HG02642 (cell line): Measurements from ENCODE around the gene RIBC2.
"Not testable (repeated sequence)": the region's sequence is repeated elsewhere in the genome, so short reads cannot be mapped to it uniquely, and the experiment has no call there.

ENCODE experiments used
- ATAC-seq: cut with Tn5 transposase; IDR thresholded peaks from one replicate; pipeline ENCODE4 v1.9.1; 2021; ENCODE audit warnings: mild to moderate bottlenecking; ENCODE audit not compliant: unreplicated experiment, poor library complexity

The RIBC2 gene

DNA sequence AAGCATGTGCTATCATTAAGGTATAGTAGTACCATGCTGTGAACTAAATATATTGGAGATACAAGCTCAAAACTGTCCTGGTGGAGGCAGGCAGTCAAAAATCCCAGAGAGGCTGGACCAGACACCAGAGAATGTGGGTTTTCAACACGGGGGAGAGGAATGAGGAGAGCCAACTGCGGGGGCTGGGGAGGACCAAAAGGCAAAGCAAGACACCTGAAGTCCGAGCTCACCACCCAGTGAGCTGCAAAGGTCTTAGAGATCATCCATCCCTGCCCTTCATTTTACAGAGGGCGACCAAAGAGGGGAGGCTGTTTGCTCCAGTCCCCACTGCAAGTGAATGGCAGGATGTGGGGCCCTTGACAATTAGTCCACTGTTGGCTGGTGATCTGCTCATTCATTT, 10.0 kb downstream of the RIBC2 start:
- no peak for ATAC-seq

DNA sequence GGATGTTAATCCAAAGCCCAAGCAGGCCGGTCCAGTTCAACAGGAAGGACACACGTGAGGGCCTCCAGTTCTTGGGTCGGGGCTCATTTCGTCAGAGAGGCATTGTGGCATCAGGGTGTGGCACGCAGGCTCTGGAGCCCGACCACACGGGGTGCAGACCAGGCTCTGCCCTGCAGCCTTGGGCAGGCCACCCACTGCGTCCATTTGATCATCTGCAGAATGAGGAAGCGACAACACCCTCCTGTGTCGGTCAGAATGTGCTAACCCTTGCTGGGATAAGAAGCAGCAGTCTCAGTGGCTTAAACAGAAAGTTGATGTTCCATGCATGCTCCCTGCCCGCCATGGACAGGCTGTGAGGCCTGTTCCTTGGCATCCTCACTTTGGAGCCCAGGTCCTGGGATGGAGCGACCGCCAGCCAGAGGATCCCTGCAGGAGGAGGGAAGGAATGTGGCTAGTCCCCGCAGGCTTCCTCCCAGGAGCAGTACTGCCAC, 10.8 kb downstream of the RIBC2 start:
- ATAC-seq: no peak

DNA sequence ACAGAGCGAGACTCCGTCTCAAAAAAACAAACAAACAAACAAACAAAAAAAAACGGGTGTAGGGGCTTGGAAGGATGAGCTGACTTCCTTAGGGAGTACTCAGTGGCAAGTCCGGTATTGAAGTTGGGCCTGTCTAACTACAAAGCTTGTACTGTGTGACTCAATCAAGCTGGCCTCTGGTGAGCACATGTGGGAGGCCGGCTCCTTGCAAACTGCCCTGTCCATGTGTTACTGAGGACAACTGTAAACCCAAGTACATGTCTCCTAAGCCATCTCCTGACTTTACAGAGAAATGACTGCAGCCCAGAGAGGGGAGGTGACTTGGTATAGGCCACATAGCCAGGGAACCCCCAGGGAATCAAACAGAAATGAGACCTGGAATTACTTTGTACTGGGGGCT, 11.6 kb downstream of the RIBC2 start:
- no peak for ATAC-seq

DNA sequence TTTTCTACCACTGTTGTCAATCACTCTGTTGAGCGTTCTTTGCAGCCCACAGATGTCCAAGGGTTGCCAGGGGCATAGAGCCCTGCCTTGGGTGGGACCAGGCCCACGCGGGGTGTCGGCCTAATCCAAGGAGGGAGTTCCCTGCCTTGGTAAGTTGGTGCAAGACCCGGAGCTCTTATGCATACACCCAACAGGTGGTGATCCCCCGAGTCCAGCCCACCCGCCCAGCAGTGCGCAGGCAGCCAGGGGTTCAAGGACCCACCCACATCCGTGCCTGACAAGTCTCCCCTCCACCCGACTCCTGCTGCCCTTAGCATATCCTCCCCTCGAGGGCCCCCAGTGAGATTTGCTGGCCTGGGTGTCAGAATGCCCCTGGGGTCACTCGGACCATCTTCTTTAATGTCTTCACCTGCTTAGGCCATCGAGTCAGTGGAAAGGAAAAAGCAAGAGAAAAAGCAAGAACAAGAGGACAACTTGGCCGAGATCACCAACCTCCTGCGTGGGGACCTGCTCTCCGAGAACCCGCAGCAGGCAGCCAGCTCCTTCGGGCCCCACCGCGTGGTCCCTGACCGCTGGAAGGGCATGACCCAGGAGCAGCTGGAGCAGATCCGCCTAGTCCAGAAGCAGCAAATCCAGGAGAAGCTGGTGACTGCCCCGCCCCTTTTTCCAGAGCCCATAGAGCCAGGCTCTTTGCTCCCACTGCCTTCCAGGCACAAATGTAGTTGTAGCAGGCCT, 12.2 kb downstream of the RIBC2 start:
- no peak for ATAC-seq

DNA sequence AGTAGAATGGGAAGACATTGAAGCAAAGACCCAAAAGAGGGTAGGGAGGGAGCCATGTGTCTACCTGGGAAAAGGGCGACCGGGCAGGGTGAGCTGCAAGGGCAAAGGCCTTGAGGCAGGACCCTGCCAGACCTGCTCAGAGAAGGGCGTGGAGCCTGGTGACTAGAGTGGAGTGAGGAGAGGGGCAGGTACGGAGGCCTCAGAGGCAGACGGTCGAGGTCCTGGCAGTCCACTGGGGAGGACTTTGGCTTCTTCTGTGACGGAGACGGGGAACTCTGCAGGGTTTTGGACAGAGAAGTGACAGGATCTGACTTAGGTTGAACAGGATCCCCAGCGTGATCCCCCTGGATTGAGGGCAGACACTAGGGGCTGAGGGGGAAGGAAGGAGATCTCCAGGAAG, 12.9 kb downstream of the RIBC2 start:
- ATAC-seq: no peak

DNA sequence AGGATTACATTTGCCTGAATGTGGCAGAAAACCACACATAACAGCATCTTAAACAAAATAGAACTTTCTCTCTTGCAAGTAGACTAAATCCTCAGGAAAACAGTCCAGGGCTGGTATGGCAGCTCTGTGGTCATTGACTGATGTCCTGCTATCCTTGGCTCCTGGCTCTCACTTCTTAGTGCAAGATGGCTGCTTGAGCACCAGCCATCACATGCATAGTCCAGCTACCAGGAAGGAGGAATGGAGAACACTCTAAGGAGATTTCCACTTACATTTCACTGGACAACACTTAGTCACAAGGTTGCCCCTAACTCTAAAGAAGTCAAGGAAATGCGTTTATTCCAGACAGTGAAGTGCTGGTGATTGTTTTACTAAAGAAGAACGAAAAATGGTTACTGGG, 13.6 kb downstream of the RIBC2 start:
- ATAC-seq: no peak

DNA sequence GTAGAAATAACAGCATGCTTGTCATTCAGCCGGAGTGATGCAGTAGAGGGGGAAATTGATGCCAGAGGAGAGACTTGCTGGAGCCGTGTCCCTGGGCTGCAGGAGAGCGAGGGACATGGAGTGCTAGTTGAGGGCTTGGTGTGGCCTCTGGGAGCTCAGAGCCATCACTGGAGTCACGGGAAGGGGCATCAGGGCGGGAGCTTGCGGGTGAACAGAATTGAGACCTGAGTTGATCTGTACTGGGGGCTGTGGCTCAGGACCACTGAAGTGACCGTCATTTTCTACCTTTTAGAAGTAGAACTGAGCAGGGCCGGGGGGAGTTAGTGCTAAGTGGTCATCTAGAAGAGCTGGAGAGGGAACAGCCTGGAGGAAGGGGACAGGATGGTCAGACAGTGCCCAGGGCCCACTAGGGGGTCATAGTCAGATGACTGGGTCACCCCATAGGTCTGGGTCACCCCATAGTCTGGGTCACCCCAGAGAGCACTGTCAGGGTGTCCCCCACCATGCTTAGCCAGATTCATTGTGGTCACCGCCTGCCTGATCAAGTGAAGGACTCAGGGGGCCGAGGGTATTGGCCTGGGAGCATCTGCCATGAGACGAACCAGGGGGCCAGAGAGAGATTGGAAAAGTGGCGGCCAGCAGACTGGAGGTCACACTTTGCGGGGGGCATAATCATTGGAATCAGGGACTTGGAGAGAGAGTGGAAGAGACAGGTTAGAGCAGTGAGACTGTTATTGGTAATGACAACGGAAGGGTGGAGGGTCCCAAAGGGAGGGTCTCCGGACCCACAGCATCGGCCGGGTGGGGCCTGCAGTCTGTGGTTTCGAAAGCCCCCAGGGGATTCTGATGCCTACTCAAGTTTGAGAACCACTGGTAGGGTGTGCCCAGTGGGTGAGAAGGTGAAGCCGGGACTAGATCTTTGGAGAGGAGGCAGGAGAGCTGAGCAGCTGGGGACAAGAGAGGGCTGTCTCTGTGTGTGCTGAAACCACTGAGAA, 15.2 kb downstream of the RIBC2 start:
- ATAC-seq: no peak

DNA sequence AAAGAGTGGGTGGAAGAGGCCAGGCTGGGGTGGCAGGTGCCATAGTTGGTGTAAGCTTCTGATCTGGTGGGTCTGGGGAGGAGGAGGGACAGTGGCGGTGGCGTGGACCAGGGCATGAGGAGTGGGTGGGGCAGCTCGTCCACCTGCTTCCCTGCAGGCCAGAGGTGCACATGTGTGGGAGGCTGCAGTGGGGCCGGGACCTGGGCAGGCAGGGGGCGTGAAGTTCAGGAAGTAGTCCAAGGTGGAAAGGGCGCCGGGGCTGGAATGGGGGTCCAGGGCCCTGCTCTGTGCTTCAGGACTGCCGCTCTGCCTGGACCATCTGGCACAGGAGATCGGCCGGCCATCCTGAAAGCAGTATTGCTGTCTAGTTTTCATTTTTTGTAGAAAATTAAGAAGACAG, 15.9 kb downstream of the RIBC2 start:
- no peak for ATAC-seq

DNA sequence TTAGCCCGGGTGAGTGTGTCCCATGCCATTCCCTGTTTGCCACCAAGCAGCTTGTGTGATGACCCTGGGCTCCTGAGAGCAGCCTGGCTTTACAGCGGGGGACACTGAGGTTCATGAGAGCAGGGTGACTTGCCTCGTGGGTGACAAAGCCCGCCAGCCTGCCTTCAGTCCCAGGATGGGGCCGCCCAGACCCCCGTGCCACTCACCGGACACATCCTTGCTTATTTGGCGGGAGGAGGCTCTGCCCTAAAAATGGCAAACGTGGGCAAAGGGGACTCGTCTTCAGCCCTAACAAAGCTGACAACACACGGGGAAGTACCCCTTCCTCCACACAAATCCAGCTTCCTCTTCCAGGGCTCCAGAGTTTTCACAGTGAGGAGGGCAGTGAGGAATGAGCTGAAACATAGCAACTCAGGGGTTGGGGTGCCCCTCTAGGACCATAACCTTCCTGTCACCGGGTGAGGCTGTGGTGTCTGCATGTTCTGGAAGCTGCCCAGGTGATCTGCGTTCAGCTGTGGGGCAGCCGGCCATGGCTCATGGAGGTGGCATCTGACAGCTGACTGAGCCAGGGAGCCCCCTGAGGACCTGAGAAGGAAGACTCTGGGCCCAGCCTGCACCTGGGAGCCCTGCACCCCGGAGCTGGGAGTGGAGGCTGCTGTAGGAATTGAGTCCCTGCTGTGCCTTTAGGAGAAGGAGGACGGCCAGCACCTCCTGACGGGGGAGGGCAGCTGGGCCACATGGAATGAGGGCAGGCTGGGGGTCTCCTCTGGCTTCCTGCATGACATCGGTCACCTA, 16.7 kb downstream of the RIBC2 start:
- ATAC-seq: no peak

DNA sequence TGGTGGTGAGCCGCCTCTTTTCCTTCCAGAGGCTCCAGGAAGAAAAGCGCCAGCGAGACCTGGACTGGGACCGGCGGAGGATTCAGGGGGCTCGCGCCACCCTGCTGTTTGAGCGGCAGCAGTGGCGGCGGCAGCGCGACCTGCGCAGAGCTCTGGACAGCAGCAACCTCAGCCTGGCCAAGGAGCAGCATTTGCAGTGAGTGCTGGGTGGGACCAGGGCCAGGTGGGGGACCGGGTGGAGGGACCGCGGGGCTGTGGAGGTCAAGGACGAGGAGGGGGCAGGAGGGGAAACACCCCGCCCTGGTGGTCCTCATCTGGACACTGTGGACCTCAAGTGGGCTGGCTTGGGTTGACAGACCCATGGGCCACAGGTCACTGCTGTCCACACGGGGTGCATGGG, 17.4 kb downstream of the RIBC2 start:
- no peak for ATAC-seq

DNA sequence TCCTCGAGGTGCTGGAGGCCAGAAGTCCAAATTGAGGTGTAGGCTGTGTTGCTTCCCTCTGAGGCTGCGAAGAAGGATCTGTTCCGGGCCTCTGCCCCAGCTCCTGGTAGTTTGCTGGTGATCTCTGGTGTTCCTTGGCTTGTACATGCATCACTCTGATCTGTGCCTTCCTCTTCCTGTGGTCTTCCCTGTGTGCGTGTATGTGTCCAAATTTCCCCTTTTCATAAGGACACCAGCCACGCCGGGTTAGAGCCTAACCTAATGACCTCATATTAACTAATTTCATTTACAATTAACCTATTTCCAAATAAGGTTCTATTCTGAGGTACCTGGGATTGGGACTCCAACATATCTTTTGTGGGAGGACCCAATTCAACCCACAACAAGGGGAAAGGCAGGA, 21.5 kb downstream of the RIBC2 start:
- ATAC-seq: no peak

DNA sequence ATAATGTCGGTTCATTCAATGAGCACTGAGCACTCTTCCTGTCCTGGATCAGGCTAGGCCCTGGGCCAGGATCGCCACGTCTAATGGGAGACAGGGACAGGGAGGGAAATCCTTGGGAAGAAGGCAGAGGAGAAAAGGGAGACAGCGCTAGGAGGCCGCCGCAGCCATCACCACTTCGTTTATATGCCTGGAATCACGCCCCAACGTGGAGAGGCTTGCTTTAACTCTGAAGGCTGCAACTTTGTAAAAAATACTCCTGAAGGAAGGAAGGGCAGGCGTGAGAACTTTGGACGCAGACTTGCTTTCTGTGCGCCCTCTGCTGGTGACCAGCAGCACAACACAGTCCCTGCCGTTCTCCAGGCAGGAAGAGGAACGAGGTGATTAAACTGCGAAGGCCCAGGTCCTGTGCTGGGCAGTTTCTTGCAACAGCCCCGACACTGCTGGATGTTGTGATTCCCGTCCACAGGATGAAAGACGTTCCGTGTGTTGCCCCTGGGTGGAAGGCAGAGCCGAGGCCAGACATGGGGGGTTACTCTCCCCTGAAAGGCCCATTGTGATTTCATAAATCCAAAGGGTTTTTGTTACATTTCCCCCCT, 22.1 kb downstream of the RIBC2 start:
- ATAC-seq: no peak

DNA sequence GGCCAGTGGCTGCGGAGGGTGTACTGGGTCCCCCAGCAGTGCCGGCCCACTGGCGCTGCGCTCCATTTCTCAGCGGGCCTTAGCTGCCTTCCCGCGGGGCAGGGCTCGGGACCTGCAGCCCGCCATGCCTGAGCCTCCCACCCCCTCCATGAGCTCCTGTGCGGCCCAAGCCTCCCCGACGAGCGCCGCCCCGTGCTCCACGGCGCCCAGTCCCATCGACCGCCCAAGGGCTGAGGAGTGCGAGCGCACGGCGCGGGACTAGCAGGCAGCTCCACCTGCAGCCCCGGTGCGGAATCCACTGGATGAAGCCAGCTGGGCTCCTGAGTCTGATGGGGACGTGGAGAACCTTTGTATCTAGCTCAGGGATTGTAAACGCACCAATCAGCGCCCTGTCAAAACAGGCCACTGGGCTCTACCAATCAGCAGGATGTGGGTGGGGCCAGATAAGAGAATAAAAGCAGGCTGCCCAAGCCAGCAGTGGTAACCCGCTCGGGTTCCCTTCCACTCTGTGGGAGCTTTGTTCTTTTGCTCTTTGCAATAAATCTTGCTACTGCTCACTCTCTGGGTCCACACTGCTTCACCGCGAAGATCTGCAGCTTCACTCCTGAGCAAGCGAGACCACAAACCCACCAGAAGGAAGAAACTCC, 23.5 kb downstream of the RIBC2 start:
- not testable (repeated sequence) for ATAC-seq

DNA sequence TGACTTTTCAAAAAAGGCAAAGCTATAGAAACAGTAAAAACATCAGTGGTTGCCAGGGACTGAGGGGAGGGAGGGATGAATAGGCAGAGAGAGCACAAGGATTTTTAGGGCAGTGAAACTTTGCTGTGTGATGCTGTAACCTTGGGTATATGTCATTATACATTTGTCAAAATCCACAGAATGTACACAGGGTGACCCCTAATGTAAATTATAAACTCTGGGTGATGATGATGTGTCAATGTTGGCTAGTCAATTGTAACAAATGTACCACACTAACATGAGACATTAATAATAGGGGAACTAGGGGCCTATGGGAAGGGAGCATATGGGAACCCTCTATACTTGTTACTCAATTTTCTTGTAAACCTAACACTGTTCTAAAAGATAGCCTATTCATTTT, 24.8 kb downstream of the RIBC2 start:
- no peak for ATAC-seq

DNA sequence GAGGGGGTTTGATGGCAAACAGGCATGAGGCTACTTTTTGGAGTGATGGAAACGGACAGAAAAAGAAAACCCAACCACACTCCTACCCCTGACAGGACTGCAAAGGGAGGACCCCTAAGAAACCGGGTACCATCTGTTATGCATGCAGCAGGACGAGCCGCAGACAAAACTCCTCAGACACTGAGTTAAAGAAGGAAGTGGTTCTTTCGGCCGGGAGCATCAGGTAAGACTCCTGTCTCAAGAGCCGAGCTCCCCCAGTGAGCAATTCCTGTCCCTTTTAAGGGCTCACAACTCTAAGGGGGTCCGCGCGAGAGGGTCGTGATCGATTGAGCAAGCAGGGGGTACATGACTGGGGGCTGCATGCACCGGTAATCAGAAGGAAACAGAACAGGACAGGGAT, 27.2 kb downstream of the RIBC2 start:
- ATAC-seq: not testable (repeated sequence)

DNA sequence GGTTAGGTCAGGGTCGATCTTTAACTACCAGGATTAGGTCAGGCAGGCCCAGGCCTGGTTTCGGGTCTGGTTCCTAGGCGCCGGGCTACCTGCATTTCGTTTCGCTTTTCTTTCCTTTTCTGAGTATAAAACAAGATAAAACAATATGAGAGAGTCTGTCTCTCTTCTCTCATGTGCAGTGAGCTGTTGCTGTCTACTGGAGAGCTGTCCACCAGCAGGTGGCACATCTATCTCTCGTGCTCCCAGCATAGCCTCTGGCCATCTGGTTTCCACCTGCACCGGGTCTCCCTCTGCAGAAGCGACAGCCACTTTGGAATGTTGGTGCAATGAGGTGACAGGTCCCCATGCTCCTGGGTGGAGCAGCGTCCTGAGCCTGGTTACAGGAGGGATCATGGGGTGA, 27.6 kb downstream of the RIBC2 start:
- ATAC-seq: no peak

DNA sequence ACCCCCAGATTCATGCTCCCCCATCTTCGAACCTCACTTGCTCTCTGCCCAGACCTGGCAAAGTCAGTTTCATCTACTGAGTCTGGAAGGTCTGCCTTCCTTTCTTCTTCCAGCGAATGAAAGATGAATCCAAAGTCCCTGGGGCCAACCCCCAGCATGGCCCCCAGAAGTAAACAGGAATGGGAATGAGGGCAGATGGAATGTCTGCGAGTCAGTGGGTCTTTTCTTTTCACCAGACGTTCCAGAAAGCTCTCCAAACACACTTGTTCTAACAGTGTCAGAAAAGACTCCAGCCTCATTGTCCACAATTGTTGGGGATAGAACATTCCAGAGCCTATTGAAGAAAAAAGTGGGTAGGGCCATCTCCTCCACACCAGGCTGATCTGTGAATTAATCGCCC, 28.6 kb downstream of the RIBC2 start:
- no peak for ATAC-seq

DNA sequence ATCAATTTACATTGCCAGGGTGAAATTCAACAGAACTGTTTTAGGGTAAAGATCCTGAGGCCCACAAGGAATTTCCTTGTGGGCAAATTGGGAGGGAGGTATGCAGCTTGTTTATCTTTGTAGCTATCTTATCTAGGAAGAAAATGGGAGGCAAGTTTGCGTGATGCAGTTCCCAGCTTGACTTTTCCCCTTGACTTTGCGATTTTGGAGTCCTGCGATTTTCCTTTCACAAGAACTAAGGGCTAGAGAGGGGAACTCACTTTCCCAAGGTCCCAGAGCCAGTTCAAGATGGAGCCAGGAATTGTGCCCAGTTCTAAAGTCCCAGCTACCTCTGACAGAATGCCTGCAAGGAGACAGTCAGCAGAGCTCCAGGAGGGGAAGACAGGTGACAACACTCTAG, 30.7 kb downstream of the RIBC2 start:
- no peak for ATAC-seq

DNA sequence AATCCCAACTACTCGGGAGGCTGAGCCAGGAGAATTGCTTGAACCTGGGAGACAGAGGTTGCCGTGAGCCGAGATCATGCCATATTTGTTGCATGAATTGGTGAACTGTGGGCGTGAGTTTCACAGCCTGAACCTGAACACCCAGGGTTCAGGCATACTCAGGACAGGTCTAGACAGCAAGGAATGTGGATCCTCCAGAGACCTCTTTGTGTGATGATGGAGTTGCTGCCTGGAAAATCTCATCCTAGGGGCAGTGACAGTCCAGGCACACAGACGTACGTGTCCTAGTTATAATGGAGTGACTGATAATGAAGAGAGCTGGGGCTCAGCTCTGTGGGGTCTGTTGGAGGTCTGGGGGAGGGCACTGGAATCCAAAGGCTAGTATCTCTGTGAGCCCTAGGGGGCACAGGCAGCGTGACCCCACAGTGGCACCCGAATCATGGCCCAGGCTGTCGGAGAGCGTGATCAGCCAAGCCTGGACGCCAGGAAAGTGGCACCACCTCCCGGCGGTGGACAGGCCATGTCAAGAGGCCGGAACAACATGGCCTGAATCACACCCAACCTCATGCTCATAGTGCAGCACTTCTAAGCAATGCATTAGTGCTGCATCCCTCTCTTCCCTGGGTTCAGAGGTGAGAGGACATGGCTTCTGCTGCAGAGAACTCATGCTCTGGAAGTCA, 31.7 kb downstream of the RIBC2 start:
- ATAC-seq: no peak
